SKM-1 treated with dmso at 0.1 percent for 144 hours (cell line): ENCODE data around the gene RPL38.

Source experiments
- DNase-seq: peaks from one replicate; lab custom pipeline; 2025; ENCODE audit not compliant: unreplicated experiment; lab: John Stamatoyannopoulos, UW

Gene RPL38

GRCh38 chr17:74203439-74204240, at the start of gene RPL38:
Gene RPL38, plus strand, starts transcription at chr17:74203678. Its CDS starts 278 bp downstream, at chr17:74203956.
- DNase-seq = peak; percentile 96

GRCh38 chr17:74153821-74154430, 49.6 kb upstream of the RPL38 start:
- DNase-seq = no peak

DNA sequence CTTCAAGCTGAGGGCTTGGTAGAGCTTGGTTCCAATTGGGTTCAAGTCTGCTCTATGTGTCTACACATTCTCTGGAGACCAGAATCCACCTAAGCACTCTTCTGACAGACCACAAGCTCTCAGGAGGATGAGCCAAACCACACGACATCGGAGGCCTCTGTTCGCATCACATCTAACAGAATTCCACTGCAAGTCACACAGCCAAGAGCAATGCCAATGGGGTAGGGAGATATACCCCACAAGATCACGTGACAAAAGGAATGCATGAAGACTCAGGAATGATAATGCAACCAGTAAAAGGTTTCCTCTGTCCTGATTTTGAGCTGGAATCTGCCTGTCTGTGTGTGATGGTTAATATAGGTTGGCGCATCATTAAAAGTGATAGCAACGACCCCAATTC, 46.6 kb upstream of the RPL38 start:
- DNase-seq = no peak

- no peak for DNase-seq
Observed at GRCh38 chr17:74157366-74157765, 46.1 kb upstream of the RPL38 start.

DNA sequence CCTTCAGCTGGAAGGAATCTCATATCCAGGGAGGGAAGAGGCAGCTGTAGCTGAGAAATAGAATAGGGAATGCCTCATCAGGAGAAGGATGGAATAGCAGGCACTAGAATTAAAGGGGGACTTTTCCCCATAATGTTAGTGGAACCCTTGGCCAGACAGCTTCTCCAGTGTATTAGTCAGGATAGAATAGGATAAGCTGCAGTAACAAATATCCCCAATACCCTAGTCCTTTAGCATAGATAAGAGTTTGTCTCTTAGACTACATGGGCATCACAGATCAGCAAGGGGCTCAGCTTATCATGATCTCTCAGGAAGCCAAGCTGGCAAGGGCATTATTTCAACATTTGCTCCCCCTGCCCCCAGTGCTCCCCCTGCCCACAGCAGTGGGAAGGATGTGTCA, 44.7 kb upstream of the RPL38 start:
- no peak for DNase-seq

DNA sequence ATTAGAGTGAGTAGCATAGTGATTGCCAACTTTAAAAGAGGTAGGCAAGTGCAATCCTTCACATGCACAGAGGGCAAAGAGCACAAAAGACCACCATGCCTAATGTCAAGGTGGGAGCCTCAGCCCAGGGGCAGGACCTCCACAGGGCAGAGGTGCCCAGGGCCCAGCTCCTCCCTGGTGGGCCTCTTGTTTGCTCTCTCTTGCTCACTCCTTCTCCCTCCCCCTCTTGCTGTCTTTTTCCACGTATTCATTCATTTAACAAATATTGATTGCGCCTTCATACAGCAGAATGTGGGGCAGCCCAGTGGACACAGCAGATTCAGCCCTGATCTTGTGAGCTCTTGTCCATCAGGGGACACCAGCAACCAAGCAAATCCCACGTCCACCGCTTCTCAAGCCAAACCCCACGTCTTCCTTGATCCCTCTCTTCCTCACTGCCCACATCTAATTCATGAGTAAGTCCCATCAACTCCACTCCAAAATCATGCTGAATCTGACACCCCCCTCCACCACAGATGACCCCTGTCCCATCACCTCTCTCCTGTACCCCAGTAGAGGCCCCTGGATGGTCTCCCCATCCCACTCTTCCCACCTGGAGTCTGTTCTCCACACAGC, 44.1 kb upstream of the RPL38 start:
- DNase-seq = no peak

DNA sequence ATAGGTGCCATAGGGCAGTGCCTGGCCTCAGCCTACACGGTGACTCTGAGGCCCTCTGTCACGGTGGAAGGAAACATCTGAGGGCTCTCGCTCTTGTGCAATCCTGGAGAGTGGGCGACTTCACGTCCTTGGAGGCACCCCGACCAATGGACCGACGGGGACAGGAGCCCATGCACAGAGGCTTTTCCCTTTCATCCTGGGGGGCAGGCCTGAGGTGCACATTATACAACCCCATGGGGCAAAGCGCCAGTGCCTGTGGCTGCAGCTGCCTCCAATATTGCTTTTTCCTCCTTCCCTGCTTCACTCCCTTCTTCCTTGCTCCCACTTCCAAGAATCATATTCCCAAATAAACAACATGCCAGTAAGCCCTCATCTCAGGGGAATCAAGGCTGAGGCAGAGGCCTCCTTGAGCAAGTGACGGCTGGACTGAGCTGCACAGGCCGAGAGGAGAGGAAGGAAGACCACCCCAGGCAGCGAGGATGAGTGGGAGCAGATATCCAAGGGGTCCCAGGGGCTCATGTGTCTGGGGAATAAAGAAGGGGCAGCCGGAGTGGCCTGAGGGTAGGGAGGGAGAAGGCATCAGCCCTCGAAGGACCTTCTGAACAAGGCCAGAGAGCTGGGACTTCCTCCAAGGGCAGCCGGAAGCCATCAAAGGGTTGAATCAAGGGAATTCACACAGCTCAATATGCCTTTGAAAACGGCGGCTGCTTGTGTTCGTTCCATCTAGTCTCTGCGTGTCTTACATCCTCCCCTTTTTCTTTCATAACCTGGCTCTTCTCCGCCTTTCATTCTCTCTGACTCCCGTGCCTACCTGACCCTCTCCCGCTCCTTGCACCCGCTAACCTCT, 42.6 kb upstream of the RPL38 start:
- no peak for DNase-seq

GRCh38 chr17:74161503-74161875, 42.0 kb upstream of the RPL38 start:
- DNase-seq = no peak

DNA sequence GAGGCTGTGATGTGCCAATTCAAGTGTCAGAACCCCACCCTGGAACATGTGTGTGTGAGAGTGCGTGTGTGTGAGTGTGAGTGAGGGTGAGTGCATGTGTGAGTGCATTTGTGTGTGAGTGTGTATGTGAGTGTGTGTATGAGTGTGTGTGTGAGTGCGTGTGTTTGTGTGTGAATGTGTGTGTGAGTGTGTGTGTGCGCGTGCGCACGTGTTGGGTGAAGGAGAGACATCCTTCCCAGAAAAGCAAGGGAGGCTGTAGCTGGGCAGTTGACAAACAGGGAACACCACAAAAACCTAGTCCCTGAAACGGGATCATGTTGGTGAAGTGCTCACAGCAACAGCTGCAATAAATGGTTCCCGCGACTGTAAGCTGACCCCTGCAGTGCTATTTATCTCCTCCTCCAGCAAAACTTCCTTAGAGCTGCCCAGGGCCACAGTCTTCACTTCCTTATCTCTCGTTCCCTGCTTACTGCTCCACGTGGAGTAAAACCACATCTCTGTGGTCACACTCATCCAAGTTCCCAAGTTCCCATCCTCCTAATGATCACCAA, 40.1 kb upstream of the RPL38 start:
- peak; percentile 56 for DNase-seq

DNA sequence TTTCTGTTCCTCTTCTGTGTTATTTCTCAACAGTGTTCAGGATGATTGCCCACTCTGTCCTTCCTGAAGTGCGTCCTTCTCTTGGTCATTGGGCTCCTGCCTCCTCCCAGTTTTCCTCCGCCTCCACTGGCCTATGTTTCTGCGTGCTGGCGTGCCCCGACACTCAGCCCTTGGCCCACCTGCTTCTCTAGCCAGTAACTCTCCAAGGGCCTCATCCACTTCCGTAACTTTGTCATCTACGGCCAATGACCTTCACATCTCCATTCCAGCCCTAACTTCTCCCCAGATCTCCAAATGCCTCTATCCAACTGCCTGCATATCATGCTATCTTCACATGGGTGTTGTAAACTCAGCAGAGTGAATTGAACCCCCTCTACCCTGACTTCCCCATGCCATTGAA, 39.6 kb upstream of the RPL38 start:
- no peak for DNase-seq

- no peak for DNase-seq
Observed at GRCh38 chr17:74164446-74165045, 38.9 kb upstream of the RPL38 start.

- DNase-seq = no peak
Observed at GRCh38 chr17:74165797-74166365, 37.6 kb upstream of the RPL38 start.

DNA sequence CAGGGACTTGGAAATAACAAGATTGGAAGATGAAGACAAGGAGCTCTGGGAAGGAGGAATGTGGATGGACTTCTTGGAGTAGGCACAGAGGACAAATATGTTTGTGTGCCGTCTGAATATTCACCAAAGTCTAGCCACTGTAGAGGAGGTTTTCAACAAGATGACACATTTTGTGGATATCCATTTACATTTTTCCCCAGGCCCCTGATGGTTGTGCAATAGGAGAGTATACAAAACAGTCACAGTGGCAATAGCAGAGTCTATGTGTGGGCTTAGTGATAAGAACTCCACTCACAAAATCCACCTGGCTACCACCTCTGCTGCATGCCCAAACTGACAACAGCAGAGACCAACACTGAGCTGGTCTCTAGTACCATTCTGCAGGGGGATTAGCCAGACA, 32.6 kb upstream of the RPL38 start:
- no peak for DNase-seq

GRCh38 chr17:74172700-74173099, 30.8 kb upstream of the RPL38 start:
- no peak for DNase-seq

GRCh38 chr17:74176546-74177001, 26.9 kb upstream of the RPL38 start:
- DNase-seq = peak; percentile 47

GRCh38 chr17:74177018-74177450, 26.4 kb upstream of the RPL38 start:
- no peak for DNase-seq

DNA sequence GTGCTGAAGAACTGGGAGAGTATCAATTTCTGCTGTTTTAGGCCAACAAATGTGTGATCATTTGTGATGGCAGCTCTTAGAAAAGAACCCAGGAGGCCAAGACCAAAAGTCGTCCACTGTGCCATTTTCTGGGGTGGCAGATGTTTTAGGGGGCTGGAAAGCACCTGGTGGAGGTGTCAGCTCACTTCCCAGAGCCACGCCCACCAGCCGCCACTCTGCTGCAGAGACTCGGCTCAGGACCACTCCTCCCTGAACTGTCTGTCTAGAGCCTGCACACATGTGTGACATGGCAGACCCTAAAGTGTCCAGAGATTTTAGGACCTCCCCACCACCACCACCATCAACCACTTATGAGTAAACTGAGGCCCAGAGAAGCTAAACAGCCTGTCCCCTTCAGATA, 23.9 kb upstream of the RPL38 start:
- no peak for DNase-seq

DNA sequence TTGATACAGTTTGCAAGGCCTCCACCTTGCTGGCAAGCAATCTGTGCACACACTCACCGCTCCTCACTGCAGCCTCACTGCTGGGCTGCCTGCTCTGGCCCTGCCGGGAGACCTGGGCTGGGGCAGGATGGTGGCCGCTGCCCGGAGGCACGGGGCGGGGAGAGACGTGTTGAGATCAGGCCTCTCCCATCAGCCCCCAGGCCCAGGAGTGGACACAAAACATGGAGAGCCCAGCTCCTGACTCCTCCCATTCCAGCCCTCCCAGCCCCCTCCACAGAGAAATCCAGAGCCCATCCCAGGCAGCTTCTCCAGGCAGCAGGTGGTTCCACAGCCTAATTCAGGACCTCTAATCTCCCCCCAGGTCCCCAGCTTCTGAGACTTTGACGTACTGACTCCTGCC, 23.1 kb upstream of the RPL38 start:
- DNase-seq = no peak

DNA sequence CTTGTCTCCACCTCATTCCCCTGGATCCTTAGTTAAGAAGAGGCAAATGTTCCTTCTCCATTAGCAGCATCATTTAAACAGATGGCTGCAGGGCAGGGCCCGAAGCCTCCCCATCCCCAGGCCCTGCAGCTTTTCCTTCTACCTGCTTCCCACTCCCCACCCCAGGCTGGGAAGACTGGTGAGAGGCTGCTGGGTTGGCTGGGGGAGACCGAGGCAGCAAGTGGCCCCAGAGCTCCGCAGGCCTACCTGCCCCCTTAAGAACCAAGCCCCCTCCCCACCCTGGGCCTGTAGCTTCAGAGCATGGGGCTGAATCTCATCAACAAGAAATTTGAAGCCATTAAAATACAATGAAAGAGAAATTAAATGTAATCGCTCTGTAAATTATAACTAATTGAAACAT, 22.1 kb upstream of the RPL38 start:
- no peak for DNase-seq

GRCh38 chr17:74182041-74182723, 21.3 kb upstream of the RPL38 start:
- no peak for DNase-seq
